ENCODE results near the gene HNF1B. TPM values are rescaled to one million over a fixed set of nuclear protein-coding genes. Genes with fewer than 3 reads are reported as not detected.

The HNF1B gene
- total RNA-seq, 1 donor from 2014 or later, result 4.6 TPM

DNA sequence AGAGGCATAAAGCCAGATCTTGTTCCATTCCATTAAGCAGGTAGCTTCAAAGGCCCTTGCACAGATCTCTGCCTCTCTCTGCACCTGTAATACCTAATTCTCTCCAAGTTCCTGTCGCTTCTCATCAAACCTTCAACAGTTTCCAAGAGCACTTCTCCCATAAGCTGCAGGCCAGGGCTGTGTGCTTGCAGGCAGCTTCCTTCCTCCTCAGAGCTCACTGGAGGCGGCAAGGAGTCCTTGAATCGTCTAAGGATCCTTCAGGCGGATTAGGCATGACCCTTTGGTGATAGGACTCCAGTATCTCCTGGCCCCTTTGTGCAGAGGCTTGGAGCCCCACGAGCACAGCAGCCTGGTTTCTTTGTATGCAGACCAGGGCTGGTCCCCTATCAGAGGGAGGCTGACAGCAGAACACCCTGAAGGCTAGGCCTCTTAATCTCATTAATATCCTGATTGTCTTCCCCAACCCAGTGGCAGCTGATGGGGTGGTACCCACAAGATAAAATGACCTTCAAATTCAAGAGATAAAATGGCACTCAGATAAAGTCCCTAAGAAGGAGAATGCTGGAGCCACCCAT lies 19.8 kb downstream of the HNF1B start:
- Mint-ChIP-seq H3K9me3 (no peaks in the 10 kb centered on the region), H3K36me3 (ENCODE audit: low read depth) (no peaks in the 10 kb centered on the region), H3K27me3 (ENCODE audit: low read depth) (peaks cover 7% of the 10 kb centered on the region), H3K27ac (no peak overlapping the region), H3K4me1 (ENCODE audit: low read depth) (no peaks in the 10 kb centered on the region), H3K4me3 (ENCODE audit: low read depth) (no peak overlapping the region)
- intact Hi-C loops (cut with micrococcal nuclease), result no loop called here
- no peak for DNase-seq (ENCODE audit: low spot score)

DNA sequence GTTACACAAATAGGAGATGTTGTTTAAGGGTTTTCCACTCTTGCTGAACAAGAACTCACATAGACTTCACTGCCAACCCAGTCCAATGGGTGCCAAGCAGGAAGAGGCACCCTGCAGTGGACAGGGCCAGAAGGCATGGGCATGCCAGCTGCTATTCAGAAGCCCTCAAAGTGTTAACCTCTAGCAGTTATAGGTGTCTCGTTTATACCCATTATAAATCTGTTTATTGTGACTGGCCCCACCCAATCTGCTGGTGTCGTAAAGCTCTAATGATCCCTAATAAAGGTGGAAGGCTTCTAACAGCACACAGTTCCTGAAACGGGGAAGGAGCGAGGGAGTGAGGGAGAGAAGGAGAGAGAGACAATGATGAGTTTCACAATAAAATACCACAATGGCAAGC lies 23.9 kb downstream of the HNF1B start:
- no peak for DNase-seq (ENCODE audit: low spot score)
- no peaks in the 10 kb centered on the region for H3K36me3 Mint-ChIP-seq (ENCODE audit: low read depth)
- no peak overlapping the region for H3K27ac Mint-ChIP-seq
- intact Hi-C loops (cut with micrococcal nuclease), result no loop called here
- H3K4me3 Mint-ChIP-seq (ENCODE audit: low read depth), result no peak overlapping the region
- no peaks in the 10 kb centered on the region for H3K9me3 Mint-ChIP-seq
- H3K27me3 Mint-ChIP-seq (ENCODE audit: low read depth), result peaks cover 12% of the 10 kb centered on the region
- peaks cover 3% of the 10 kb centered on the region for H3K4me1 Mint-ChIP-seq (ENCODE audit: low read depth)

DNA sequence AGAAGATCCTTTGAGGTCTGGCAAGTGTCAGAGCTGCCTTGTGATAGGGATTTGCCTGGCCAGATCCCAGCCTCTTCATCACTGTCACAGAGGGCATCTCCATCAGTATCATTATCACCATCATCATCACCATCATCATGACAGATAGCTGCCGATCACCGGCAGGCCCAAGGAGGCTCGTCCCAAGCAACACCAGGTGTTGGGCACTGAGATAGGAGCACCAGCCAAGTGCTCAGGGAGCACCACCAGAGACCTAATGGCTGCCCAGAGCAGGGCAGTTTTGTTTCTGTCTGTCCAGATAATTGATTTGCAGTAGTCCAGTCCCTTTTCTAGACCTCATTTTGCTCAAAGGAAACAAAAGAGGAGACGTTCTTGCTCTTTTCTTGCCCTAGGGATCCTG lies 25.0 kb downstream of the HNF1B start:
- peaks cover 8% of the 10 kb centered on the region for H3K4me1 Mint-ChIP-seq (ENCODE audit: low read depth)
- no peaks in the 10 kb centered on the region for H3K36me3 Mint-ChIP-seq (ENCODE audit: low read depth)
- peaks cover 19% of the 10 kb centered on the region for H3K27me3 Mint-ChIP-seq (ENCODE audit: low read depth)
- no peaks in the 10 kb centered on the region for H3K9me3 Mint-ChIP-seq
- H3K4me3 Mint-ChIP-seq (ENCODE audit: low read depth), result no peak overlapping the region
- no peak for DNase-seq (ENCODE audit: low spot score)
- intact Hi-C loops (cut with micrococcal nuclease), result no loop called here
- H3K27ac Mint-ChIP-seq, result no peak overlapping the region

DNA sequence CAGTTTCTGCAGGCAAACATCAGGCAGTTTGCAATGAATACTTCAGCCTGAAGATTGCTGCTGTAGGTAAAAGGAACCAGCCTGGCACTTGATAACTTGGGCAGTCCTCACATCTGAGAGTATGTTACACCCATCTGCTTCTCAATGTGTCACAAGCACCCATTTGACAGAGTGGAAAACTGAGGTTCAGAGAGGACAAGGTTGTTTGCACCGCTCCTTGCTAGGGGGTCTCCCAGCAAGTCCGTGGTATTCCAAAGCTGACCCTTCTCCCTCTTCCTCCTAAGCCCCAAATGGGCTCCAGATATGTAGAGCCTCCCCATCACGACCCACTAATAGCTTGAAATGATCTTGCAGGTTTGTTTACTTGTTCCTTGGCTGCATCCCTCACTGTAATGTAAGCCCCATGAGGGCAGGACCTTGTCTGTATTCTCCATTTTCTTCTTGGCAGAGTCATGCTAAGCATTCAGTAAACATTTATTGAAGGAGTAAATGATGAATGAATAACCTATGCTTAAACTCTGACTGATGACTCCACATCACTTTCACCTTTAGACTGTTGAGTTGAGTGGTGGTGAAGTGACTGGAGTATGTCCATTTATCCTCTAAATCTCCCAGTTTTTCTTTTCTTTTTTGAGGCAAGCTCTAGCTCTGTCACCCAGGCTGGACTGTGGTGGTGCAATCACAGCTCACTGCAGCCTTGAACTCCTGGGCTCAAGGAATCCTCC lies 26.4 kb downstream of the HNF1B start:
- H3K27me3 Mint-ChIP-seq (ENCODE audit: low read depth), result peaks cover 28% of the 10 kb centered on the region
- no peaks in the 10 kb centered on the region for H3K9me3 Mint-ChIP-seq
- H3K27ac Mint-ChIP-seq, result no peak overlapping the region
- intact Hi-C loops (cut with micrococcal nuclease), result no loop called here
- H3K36me3 Mint-ChIP-seq (ENCODE audit: low read depth), result no peaks in the 10 kb centered on the region
- no peak for DNase-seq (ENCODE audit: low spot score)
- H3K4me1 Mint-ChIP-seq (ENCODE audit: low read depth), result peaks cover 12% of the 10 kb centered on the region
- no peak overlapping the region for H3K4me3 Mint-ChIP-seq (ENCODE audit: low read depth)

DNA sequence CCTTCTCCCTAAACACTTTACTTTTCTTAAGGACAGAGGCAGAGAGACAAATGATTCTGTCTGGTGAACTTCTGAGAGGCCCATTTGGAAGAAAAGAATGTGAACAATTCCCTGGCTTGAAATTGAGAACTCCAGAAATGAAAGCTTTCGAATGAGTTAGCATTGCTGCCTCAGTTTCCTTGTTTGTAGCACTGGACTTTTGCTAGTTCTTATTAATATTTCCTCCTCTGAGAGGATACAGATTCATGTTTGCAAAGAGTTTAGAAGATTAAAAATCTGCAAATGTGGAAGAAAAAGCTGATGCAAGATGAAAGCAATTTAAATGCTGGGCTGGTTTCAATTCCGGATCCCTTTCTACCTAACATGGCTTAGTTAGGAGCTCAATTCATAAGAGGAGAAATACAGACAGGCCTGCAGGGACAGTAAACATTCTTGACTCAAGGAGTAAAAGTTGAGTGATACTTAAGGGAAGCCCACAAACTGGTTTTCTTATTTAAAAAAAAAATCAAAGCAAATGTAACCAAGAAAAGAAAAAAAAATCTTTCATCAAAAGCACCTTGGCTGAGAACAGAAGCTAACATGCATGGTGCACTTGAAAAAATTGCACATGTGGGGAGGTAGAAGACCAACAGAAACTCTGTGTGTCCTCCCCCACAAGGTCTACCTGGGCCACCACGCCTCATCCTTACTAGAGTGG lies 27.1 kb downstream of the HNF1B start:
- no peak overlapping the region for H3K4me3 Mint-ChIP-seq (ENCODE audit: low read depth)
- intact Hi-C loops (cut with micrococcal nuclease), result no loop called here
- DNase-seq (ENCODE audit: low spot score), result no peak
- peaks cover 12% of the 10 kb centered on the region for H3K4me1 Mint-ChIP-seq (ENCODE audit: low read depth)
- no peaks in the 10 kb centered on the region for H3K36me3 Mint-ChIP-seq (ENCODE audit: low read depth)
- no peak overlapping the region for H3K27ac Mint-ChIP-seq
- no peaks in the 10 kb centered on the region for H3K9me3 Mint-ChIP-seq
- H3K27me3 Mint-ChIP-seq (ENCODE audit: low read depth), result peaks cover 26% of the 10 kb centered on the region

DNA sequence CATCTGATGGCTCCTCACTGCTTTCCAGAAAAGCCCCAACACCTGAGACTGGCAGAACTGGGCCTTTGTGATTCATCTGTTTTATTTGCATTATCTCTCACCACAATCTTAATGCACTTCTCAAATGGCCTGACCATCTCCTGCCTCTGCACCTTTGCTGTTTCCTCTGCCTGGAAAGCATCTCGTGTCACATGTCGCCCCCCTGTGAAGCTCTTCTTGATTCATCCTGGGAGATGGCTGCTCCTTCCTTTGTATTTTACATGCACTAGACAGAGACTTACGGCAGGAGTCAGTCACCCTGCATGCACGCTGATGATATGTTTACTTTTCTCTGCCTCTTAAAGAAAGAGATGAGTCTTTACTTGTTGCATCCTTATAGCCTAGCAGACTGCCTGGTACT lies 30.0 kb downstream of the HNF1B start:
- no peaks in the 10 kb centered on the region for H3K9me3 Mint-ChIP-seq
- H3K36me3 Mint-ChIP-seq (ENCODE audit: low read depth), result no peaks in the 10 kb centered on the region
- peaks cover 30% of the 10 kb centered on the region for H3K27me3 Mint-ChIP-seq (ENCODE audit: low read depth)

DNA sequence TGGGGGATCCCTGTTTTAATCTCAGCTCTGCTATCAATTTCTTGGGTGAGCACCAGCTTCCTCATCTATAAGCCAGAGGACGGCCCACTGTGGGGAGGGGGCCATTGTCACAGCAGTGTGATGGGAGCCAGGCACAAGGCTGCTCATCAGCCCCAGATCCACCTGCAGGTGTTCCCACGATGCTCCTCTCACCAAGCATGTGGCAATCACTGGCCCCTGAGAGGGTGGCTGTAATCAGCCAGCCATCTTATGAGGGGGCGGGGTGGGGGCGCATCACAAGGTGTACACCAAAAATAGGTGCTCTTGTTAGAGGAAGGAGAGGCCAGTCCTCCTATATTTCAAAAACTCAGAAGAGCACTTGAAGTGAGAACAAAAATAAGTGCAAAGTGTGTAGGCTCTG lies 31.2 kb downstream of the HNF1B start:
- H3K4me1 Mint-ChIP-seq (ENCODE audit: low read depth), result peaks cover 16% of the 10 kb centered on the region
- intact Hi-C loops (cut with micrococcal nuclease), result no loop called here
- no peaks in the 10 kb centered on the region for H3K36me3 Mint-ChIP-seq (ENCODE audit: low read depth)
- DNase-seq (ENCODE audit: low spot score), result no peak
- peaks cover 31% of the 10 kb centered on the region for H3K27me3 Mint-ChIP-seq (ENCODE audit: low read depth)
- no peak overlapping the region for H3K4me3 Mint-ChIP-seq (ENCODE audit: low read depth)
- H3K9me3 Mint-ChIP-seq, result no peaks in the 10 kb centered on the region
- H3K27ac Mint-ChIP-seq, result no peak overlapping the region

More for the DNA sequence above, 30.0 kb downstream of the HNF1B start:
- no peak for DNase-seq (ENCODE audit: low spot score)
- Mint-ChIP-seq H3K4me1 (ENCODE audit: low read depth) (peaks cover 12% of the 10 kb centered on the region), H3K4me3 (ENCODE audit: low read depth) (no peak overlapping the region), H3K27ac (no peak overlapping the region)
- intact Hi-C loops (cut with micrococcal nuclease), result no loop called here

DNA sequence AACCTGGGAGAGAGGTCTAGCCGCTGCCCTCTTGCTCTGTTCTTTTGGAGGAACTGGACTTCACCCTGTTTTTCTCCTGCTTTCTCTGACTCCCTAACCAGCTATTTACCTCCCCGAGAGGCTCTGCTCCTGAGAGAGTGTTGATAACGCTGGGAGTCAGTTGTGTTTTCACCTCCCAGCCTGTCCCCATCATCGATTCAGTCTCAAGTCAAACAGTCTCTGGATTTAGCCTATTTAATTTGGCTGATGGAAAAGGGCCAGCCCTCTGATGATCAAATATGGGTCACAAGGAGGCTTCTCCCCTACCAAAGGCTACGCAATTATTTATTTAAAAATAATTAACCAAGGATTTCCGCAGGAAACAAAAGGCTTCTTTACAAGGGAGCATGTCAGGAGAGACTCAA lies 31.8 kb downstream of the HNF1B start:
- Mint-ChIP-seq H3K27ac (no peak overlapping the region), H3K4me3 (ENCODE audit: low read depth) (no peak overlapping the region), H3K9me3 (no peaks in the 10 kb centered on the region), H3K27me3 (ENCODE audit: low read depth) (peaks cover 31% of the 10 kb centered on the region), H3K4me1 (ENCODE audit: low read depth) (peaks cover 19% of the 10 kb centered on the region), H3K36me3 (ENCODE audit: low read depth) (no peaks in the 10 kb centered on the region)
- DNase-seq (ENCODE audit: low spot score), result no peak
- intact Hi-C loops (cut with micrococcal nuclease), result no loop called here

DNA sequence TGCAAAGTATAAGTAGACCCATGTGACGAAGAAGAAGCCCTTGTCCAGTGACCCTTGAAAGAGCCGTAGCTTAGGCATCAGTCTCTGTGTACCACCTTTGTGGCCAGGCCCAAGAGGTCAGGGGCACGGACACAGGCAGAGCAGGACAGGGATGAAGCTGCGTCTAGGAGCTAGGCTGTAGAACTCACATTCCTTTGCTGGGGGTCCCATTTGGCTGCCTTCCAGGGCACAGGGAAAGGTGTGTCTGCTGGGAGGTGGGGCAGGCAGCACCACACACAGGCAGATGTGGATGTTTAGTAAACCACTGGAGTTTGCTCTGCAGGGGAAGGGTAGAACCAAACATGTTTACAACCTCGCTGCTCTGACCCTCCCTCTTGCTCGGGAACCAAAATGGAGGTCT lies 33.7 kb downstream of the HNF1B start:
- no peak for DNase-seq (ENCODE audit: low spot score)
- Mint-ChIP-seq H3K27ac (no peak overlapping the region), H3K9me3 (no peaks in the 10 kb centered on the region), H3K4me3 (ENCODE audit: low read depth) (no peak overlapping the region), H3K4me1 (ENCODE audit: low read depth) (peaks cover 15% of the 10 kb centered on the region), H3K27me3 (ENCODE audit: low read depth) (peaks cover 26% of the 10 kb centered on the region), H3K36me3 (ENCODE audit: low read depth) (no peaks in the 10 kb centered on the region)
- intact Hi-C loops (cut with micrococcal nuclease), result no loop called here

DNA sequence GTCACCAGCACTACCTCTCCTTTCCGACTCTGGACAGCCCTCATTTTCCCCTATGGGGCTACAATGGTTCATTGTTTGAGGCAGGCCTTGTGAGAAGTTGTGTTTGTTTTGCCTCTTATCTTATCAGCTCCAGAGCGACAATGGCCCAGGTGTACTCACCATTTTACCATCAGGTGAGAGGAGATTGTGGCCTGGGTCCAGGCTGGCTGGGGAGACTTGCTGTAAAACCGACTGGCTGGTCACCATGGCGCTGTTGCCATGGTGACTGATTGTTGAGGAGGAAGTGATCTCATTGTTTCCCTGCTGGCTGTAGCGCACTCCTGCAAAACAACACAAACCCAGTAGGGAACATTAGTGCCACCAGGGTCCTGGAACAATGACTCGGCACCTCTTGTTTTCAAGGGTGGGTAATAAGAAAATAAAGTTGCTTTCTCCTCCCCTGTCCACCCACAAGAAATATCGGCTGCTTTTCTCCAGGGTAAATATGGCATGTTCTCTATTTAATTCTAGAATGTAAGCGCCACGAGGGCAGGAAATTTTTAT lies 34.4 kb downstream of the HNF1B start:
- no peaks in the 10 kb centered on the region for H3K36me3 Mint-ChIP-seq (ENCODE audit: low read depth)
- no peak for DNase-seq (ENCODE audit: low spot score)
- H3K4me3 Mint-ChIP-seq (ENCODE audit: low read depth), result no peak overlapping the region
- peaks cover 18% of the 10 kb centered on the region for H3K4me1 Mint-ChIP-seq (ENCODE audit: low read depth)
- H3K27me3 Mint-ChIP-seq (ENCODE audit: low read depth), result peaks cover 24% of the 10 kb centered on the region
- H3K9me3 Mint-ChIP-seq, result no peaks in the 10 kb centered on the region
- H3K27ac Mint-ChIP-seq, result no peak overlapping the region
- intact Hi-C loops (cut with micrococcal nuclease), result no loop called here

DNA sequence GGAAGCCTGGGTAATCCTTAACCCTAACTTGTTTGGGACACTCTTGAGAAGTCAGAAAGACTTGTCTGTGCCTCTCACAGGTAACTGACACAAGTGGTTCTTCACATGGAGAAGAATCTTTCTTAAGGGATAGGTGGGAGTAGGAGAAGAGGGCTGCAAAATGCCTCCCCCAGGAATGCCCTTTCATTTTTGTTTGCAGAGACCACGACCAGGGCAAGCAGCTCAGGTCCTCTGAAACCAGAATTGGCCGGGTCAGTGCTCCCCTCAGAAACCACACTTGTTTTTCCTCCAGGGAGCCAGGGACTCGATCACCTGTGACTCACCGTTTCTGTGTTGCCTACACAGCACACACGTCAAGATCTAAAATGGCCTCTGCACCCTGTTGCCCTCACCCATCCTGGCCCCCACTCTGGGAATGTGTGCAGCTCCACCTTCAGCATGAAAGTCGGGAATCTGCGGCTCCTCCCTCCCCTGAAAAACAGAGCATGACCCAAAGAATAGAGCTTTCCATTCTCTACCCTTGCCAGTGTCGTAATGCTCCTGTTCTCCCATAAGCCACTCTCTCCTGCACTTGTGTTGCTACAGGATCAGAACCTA lies 36.1 kb downstream of the HNF1B start:
- Mint-ChIP-seq H3K36me3 (ENCODE audit: low read depth) (no peaks in the 10 kb centered on the region), H3K27me3 (ENCODE audit: low read depth) (peaks cover 29% of the 10 kb centered on the region), H3K4me3 (ENCODE audit: low read depth) (no peak overlapping the region), H3K9me3 (no peaks in the 10 kb centered on the region), H3K4me1 (ENCODE audit: low read depth) (peaks cover 10% of the 10 kb centered on the region), H3K27ac (no peak overlapping the region)
- intact Hi-C loops (cut with micrococcal nuclease), result loop anchor here (2.0 kb wide), 1 partner anchor 82 kb away; no protein-coding TSS in a partner anchor
- no peak for DNase-seq (ENCODE audit: low spot score)

DNA sequence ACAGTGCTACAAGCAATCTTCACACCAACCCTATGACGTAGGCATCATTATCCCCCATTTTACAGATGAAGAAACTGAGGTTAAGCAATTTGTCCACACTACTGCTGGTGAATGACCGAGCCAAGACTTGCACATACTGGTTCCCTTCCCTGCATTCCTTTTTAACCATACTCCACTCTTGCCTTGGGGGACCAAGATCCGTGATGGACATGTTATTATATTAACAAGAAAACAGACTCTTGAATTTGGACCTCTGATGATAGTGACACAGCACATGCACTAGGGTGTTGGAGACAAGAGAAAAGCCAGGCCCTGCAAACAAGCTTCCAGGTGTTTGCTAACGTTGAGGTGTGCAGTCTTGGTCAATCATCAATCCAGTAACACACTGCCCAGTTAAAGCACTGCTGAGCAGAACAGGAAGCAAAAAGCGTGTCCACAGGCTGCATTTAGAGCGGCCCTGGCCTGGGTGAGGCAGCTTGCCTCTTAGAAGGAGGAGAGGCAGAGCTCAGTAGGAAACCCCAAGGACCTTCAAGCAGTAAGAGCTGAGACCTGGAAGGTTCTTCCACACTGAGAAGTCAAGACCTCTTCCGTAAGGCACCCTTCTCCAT lies 36.7 kb downstream of the HNF1B start:
- H3K9me3 Mint-ChIP-seq, result no peaks in the 10 kb centered on the region
- peaks cover 10% of the 10 kb centered on the region for H3K4me1 Mint-ChIP-seq (ENCODE audit: low read depth)
- H3K27me3 Mint-ChIP-seq (ENCODE audit: low read depth), result peaks cover 28% of the 10 kb centered on the region
- DNase-seq (ENCODE audit: low spot score), result no peak
- H3K36me3 Mint-ChIP-seq (ENCODE audit: low read depth), result no peaks in the 10 kb centered on the region
- intact Hi-C loops (cut with micrococcal nuclease), result loop anchor here (2.0 kb wide), 1 partner anchor 83 kb away; no protein-coding TSS in a partner anchor
- H3K27ac Mint-ChIP-seq, result no peak overlapping the region
- H3K4me3 Mint-ChIP-seq (ENCODE audit: low read depth), result no peak overlapping the region
